M059J (cell line): ENCODE results near the gene TBKBP1. TPM values are rescaled to one million over a fixed set of nuclear protein-coding genes. Genes with fewer than 3 reads are reported as not detected.
A peak's percentile ranks its signal among the peaks of the same experiment; 100 is the strongest.
"Not testable (repeated sequence)": the region's sequence is repeated elsewhere in the genome, so short reads cannot be mapped to it uniquely, and the experiment has no call there.

Source experiments
- DNase-seq: peaks from one replicate; pipeline ENCODE4 v3.0.0-alpha.2; 2012; ENCODE audit warnings: low read depth
- total RNA-seq: library from RNA; depleted of rRNA; stranded (reverse); fragments of >200 nt; shearing (Covaris generic); gene quantifications from 2 replicates; pipeline ENCODE4 v1.2.3, GENCODE V29; 2014

Gene TBKBP1
- total RNA-seq, 1 experiment from 2014 or later: 2.6 TPM

GRCh38 chr17:47730681-47731080 lies 36.7 kb downstream of the TBKBP1 start:
- DNase-seq: no peak

DNA sequence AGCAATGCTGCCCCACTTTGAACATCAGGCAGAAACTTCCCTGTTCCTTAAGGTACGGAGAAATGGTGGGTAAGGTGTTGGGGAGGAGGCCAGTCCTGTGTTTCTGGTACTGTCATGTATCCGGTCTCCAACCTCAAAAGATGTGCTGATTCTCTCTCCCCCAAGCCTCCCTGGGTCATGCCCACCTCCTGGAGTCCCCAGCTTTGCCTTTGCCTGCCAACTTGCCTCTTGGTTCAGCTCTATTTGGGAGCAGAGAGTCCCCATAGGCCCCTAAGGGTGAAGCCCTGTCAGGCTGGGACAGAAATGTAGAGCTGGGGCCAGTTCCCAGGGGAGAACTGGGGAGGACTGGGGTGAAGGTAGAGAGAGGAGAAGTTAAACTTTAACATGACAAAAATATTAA lies 37.4 kb downstream of the TBKBP1 start:
- DNase-seq: no peak

- DNase-seq: no peak
Measured at GRCh38 chr17:47732399-47733046, 38.6 kb downstream of the TBKBP1 start.

DNA sequence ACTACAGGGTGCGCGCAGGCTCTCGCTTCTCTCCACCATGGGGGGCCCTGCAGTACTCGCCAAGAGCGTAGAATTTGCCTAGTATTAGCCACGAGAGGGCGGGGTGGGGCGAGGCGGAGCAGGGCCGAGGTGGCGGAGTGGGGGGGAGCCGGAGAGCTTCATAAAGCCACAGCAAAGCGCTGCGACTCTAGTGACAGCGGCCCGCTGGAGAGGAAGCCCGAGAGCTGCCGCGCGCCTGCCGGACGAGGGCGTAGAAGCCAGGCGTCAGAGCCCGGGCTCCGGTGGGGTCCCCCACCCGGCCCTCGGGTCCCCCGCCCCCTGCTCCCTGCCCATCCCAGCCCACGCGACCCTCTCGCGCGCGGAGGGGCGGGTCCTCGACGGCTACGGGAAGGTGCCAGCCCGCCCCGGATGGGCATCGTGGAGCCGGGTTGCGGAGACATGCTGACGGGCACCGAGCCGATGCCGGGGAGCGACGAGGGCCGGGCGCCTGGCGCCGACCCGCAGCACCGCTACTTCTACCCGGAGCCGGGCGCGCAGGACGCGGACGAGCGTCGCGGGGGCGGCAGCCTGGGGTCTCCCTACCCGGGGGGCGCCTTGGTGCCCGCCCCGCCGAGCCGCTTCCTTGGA lies 39.2 kb downstream of the TBKBP1 start, which contains the start of gene TBX21:
TBX21 (plus strand) TSS at position 190 of the 627 bp plus-strand sequence; CDS start at position 409, 219 bp downstream.
- peak; percentile 42 for DNase-seq

- no peak for DNase-seq
Measured at GRCh38 chr17:47733674-47734410, 39.9 kb downstream of the TBKBP1 start.

DNA sequence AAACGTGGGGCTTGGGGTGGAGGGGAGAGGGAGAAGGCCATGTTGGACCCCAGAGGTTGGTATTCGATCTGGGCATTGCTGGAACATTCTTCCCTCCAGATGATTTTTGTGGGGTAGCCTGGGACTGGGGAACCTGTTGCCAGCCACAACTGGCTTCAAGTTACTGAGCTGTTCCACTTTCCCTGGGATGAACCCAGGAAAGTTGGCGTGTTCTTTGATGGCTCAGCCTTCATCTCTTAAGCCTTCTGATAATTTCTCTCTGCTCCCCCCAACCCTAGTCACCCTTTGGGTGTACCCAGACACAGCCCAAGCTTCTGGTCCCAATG lies 41.1 kb downstream of the TBKBP1 start:
- DNase-seq: no peak

- DNase-seq: no peak
Measured at GRCh38 chr17:47735536-47736011, 41.6 kb downstream of the TBKBP1 start.

DNA sequence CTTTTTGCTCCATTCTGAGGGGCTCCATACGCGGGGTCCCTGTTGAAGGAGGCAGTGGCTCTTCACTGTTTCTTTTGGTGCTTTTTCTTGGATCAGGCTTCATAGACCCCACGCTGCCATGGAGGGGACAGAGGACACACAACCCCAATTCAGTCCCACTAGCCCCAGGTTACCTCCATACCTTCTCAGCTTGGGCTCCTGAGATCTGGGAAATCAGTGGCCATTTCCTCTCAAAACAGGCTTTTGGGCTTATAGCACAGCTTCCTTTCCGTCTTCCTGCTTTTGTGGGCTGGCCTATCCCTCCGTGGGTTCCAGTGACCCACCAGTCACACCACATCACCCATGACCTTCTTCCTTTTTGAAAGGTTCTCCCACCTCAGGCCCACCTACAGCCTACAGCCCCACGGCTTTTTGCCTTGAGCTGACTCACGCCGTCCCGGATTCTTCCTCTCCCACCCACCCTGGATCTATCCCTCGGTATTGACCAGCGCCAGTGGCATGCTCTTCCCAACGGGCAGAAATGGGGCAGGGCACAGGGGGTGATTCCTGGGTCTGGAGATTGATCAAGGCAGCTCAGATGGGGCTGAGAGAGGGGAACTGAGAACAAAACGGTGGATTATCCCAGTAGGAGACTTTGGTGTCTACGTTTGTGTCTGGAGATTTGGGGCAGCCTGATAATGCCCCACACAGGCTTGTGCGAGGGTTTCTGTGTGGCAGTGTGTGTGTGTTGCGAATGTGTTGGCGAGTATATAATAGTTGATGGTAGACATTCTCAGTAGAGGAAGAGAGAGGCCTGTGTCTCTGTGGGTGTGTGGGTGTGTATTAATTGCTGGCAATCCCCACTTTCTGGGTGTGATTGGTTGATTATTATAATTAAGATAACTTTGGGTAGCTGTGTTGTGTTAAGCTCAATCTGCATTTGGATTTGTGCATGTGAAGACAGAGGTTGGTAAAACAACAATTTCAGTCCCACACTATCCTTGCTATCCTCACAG lies 42.8 kb downstream of the TBKBP1 start:
- no peak for DNase-seq

DNA sequence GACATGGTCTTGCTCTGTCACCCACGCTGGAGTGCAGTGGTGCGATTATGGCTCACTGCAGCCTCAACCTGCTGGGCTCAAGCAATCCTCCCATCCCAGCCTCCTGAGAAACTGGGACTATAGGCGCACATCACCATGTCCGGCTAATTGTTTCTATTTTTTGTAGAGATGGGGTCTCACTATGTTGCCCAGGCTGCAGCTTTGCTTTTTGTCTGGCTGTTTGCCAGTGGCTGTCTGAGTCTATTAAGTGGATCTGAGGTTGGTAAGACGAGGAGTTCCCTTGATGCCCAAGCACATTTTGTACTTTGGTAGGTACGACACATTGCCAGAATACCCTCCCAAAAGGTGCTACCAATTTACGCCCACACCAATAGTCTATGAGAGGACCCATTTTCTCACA lies 44.2 kb downstream of the TBKBP1 start:
- no peak for DNase-seq

- DNase-seq: no peak
Measured at GRCh38 chr17:47739150-47739549, 45.2 kb downstream of the TBKBP1 start.

DNA sequence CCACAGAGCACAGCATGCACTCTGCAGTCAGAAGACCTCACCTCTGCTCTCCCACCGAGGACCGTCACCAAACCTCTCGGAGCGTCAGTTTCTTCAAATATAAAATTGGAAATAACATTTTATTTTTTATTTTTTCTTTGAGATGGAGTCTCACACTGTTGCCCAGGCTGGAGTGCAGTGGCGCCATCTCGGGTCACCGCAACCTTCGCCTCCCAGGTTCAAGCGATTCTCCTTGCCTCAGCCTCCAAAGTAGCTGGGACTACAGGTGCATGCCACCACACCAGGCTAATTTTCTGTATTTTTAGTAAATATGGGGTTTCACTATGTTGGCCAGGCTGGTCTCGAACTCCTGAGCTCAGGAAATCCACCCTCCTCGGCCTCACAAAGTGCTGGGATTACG lies 46.0 kb downstream of the TBKBP1 start:
- DNase-seq: not testable (repeated sequence)

DNA sequence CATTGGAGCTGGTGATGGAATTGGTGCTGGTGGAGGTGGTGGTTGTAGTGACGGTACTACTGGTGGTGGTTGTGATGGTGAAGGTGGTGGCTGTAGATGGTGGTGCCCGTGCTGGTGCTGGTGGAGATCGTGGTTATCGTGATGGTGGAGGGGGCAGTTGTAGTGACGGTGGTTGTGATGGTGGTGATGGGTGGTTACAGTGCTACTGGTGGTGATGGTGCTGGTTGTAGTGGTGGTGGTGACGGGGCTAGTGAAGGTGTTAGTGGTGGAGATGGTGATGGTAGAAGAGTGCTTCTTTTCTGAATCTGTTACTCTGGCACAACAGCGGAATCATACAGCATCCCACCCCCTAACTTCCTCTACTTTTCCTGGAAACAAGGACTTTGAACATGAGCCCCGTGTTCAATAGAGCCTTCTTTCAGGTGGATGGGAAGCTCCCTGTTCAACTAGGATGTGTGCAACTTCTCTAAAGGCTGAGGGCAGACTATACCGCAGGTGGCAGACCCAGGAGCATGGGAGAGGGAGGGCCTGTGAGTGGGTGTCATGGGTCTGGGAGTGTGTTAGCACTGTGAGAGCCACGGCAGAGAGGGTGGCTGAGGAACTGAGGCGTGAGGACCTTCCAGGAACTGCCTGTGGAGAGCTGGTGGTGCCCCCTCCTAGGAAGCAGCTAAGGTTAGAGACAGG lies 47.3 kb downstream of the TBKBP1 start:
- no peak for DNase-seq

- DNase-seq: no peak
Measured at GRCh38 chr17:47741793-47742145, 47.8 kb downstream of the TBKBP1 start.

DNA sequence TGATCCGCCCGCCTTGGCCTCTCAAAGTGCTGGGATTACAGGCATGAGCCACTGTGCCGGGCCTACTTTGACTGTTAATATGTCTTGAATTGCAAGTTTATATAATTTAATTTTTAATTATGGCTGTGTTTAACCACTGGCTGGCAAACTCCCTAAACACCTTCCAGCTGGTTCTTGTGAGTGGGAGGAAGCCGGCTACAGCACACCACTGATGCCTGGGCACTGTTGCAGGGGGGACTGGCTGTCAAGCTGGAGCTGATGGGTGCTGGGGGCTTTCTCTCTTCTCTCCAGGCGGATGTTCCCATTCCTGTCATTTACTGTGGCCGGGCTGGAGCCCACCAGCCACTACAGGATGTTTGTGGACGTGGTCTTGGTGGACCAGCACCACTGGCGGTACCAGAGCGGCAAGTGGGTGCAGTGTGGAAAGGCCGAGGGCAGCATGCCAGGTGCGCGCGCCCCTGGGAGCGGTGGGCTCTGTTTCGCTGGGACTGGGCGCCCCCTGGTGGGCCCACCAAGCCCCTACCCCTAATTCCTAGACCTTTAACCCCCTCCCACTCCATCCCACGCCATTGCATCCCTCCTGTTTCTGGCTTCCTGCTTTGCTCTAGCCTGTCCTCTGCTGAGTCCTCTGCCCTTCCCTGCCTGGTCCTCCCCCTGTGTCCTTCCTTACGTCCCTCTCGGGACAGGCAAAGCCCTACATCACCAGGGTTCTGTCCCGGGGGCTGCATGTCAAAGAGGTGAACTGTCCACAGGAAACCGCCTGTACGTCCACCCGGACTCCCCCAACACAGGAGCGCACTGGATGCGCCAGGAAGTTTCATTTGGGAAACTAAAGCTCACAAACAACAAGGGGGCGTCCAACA lies 48.6 kb downstream of the TBKBP1 start:
- DNase-seq: no peak

DNA sequence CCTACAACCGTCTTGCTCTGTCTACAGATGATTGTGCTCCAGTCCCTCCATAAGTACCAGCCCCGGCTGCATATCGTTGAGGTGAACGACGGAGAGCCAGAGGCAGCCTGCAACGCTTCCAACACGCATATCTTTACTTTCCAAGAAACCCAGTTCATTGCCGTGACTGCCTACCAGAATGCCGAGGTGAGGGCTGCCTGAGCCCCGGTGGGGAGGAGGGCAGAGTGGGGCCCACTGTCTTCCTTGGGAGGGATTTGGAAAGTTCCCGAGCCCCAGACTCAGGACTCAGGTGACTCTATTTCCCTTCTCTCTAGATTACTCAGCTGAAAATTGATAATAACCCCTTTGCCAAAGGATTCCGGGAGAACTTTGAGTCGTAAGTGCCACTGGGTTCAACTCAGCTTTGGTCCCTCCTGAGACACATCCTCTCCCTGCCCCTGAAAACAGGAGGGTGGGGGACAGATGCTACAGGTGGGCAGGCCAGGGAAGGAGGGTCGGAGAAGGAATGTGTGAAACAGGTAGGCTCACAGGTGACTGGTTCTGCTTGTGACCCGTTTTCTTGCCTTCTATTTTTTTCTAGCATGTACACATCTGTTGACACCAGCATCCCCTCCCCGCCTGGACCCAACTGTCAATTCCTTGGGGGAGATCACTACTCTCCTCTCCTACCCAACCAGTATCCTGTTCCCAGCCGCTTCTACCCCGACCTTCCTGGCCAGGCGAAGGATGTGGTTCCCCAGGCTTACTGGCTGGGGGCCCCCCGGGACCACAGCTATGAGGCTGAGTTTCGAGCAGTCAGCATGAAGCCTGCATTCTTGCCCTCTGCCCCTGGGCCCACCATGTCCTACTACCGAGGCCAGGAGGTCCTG lies 50.4 kb downstream of the TBKBP1 start:
- DNase-seq: no peak

- DNase-seq: no peak
Measured at GRCh38 chr17:47745037-47745380, 51.0 kb downstream of the TBKBP1 start.

DNA sequence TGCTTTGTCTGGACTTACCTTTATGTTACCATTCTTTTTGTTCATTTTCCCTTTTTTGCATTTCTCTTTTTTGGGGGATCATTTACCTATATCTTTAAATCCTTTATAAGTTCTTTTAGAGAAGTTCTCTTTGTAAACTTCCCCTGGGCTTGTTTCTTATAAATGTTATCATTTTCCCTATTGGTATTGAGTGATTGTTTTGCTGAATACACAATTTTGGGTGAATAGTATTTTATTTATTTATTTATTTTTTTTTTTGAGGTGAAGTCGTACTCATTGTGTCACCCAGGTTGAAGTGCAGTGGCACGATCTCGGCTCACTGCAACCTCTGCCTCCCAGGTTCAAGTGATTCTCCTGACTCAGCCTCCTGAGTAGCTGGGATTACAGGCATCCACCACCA lies 57.5 kb downstream of the TBKBP1 start:
- no peak for DNase-seq

- no peak for DNase-seq
Measured at GRCh38 chr17:47757386-47757785, 63.4 kb downstream of the TBKBP1 start.

DNA sequence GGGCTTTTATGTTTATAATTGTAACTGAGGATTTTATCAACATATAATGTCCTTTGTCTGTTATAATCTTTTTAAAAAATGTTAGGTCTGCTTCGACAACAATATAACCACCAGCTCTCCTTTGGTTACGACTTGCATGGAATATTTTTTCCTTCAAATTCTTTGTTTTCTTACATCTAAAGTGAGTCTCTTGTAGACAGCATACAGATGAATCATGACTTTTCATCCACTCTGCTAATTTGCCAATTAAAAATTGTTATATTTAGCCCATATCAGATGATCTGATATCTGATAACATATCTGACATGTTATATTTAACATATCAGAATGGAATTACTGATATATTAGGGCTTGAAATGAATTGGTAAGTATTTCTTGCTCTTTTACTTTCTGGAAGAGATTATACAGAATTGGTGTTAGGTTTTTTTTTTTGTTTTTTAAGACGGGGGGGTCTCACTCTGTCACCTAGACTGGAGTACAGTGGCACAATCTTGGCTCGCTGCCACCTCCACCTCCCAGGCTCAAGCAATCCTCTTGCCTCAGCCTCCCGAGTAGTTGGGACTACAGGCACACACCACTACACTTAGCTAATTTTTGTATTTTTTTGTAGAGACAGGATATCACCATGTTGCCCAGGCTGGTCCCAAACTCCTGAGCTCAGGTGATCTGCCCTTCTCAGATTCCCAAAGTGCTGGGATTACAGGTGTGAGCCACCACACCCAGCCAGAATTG lies 66.6 kb downstream of the TBKBP1 start:
- DNase-seq: no peak
